COLO668 (cell line): Measurements from ENCODE around the gene KCTD19.
"Not testable (repeated sequence)": the region's sequence is repeated elsewhere in the genome, so short reads cannot be mapped to it uniquely, and the experiment has no call there.

Experiments used
- DNase-seq: peaks from one replicate; lab custom pipeline; 2025; ENCODE audit not compliant: unreplicated experiment; lab: John Stamatoyannopoulos, UW

The KCTD19 gene

DNA sequence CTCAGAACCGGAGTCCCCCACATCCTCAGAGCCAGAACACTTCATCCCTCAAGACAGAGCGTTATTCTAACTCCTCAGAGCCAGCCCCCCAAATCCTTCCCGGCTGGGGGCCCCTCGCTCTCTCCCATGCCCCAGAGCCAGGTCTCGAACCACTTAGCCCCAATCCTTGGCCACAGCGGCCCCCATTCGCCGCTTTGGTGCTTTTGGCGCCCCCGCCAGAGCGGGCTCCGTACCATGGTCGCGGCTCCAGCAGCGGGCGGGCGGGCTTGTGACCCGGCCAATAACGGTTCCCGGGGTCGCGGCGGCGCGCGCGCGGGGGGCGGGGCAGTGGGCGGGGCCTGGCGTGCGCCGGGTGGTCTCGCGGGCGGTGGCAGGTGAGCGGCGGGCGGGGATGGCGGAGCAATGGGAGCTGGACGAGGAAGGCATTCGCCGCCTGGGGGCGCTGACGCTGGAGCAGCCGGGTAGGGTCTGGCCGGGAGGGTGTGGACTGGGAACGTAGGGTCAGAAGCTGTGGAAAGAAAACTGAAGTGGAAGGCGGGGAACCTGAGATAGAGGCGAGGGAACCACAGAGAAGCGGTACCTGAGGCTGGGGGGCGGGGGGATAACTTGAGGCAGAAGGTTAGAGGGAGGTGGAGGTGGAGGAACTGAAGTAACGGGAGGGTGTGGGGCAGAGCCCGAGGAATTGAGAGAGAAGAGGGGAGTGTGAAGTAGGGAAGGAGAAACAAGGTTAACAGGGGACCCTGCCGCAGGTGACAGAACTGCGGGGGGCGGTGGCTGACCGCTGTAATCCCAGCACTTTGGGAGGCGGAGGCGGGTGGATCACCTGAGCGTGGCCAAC is at the start of gene KCTD19, which contains the start of gene LRRC36:
KCTD19 (minus strand) TSS at position 270 of the 838 bp plus-strand sequence; CDS start at position 236, 34 bp downstream.
LRRC36 (plus strand) TSS at position 344 of the 838 bp plus-strand sequence; CDS start at position 392, 48 bp downstream.
- DNase-seq = peak; percentile 37

DNA sequence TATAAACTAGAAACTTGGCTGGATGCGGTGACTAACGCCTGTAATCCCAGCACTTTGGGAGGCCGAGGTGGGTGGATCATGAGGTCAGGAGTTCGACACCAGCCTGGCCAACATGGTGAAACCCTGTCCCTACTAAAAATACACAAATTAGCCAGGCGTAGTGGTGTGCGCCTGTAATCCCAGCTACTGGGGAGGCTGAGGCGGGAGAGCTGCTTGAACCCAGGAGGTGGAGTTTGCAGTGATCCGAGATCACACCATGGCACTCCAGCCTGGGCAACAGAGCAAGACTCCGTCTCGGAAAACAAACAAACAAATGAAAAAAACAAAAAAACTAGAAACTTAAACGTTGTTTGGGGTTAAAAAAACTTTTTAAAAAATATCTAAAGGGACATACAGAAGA is 49.5 kb upstream of the KCTD19 start:
- not testable (repeated sequence) for DNase-seq

DNA sequence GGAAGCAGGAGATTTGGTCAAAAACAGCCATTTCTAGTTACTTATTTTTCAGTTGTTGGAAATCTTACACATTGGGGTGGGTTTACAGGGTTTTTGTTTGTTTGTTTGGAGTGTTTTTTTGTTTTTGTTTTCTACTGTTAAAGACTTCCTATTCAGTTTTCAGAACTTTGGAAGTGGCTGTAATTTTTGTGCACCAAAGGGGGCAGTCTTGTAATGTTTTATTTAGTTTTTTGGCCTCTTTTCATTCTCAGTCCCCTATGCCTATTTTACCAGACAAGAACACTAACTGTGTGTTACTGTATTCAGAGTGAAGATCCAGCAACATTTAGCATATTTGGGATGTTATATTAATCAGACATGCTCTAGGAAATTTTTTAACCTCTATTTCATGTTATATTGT is 46.1 kb upstream of the KCTD19 start:
- DNase-seq = no peak

DNA sequence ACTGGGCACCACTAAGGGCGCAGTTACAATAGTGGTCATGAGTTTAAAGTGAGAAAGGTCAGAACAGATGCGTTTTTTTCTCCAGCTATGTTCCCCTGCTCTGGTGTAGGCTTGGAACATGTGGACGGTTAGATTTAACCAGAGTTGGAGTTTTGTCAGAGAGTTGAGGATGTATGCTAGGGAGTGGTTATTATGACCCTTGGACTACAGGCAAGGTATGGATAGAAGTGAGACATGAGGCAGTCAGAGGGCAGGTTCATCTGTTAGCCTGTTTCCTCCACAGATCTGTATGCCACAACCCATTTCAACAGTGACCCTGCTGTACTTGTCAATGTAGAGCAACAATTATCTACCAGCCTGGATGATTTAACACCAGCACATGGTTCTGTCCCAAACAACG is 44.1 kb upstream of the KCTD19 start:
- no peak for DNase-seq

DNA sequence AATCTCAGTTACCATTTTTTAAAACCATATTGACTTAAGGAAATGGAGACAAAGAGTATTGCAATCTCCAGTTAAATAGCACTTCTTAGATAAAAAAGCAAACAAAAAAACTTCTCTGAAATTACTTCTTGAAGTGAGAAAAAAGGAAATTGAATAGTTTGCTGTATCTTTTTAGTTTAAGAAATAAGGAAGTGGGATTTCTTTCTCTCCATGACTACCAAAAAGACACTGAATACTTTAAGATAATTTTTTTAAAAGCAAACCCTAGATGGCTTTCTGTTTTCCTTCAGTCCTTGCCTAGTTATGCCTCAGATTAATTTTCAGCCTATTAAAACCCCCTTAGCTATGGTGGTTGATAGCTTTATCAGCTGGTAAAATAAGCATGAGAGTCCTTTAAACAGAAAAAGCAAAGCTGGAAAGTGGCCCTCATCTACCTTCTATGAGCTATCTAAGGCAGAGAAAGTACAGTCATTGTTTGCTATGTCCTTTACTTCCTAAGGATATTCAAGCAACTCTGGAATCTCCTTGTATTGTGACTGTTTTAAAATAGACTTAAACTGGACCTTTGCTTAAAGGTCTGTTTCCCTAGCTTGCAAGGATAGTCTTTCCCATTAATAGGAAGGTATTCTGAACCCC is 38.2 kb upstream of the KCTD19 start:
- DNase-seq = no peak

DNA sequence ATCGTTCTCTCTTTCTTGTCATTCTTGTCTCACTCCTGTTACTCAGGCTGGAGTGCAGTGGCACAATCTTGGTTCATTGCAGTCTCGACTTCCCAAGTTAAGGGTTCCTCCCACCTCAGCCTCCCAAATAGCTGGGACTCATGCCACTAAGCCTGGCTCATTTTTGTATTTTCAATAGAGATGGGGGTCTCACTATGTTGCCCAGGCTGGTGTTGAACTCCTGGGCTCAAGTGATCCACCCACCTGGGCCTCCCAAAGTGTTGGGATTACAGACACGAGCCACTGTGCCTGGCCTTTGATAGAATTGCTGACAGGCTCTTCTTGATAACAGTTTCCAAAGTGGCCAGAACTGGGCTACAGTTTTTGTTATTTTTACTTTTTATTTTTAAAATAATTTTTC is 34.5 kb upstream of the KCTD19 start:
- DNase-seq = no peak

DNA sequence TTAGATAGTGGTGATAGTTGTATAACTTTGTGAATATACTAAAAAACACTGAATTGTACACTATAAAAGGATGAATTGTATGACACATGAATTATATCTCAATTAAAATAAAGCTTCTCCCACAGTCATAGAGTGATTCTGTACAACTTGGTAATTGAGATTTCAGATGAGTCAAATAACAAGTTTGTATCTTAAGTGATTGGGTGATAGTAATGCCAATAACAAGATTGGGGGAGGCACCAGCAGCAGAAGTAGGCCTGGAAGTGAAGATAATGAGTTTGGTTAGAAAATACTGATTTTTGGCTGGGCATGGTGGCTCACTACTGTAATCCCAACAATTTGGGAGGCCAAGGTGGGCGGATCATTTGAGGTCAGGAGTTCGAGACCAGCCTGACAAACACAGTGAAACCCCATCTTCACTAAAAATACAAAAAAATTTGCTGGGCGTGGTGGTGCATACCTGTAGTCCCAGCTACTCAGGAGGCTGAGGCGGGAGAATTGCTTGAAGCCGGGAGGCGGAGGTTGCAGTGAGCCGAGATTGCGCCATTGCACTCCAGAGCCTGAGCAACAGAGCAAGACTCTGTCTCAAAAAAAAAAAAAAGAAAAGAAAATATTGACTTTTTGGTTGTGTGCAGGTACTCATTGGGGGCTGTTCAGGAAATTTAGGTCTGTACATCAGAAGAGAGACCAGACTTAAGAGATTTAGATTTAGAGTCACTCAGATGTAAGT is 33.2 kb upstream of the KCTD19 start:
- DNase-seq = not testable (repeated sequence)

DNA sequence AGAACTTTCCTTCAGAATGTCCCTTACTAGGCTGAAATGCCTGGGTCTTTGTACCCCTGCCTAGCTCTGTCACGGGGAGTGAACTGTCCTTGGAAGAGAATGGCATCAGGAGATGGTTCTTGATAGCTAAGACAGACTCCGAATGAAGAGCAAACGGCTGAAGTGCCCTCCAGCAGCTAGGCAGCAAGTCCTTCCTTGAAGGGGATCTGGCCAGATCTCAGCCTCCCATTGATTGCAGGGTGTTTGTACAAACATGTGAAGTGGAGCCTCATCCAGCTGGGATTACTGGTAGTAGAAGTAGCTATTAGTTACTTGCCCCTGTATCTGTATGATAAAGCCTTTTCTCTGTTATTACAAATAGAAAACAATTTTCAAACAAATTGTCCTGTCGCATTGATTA is 31.0 kb upstream of the KCTD19 start:
- peak; percentile 14 for DNase-seq

DNA sequence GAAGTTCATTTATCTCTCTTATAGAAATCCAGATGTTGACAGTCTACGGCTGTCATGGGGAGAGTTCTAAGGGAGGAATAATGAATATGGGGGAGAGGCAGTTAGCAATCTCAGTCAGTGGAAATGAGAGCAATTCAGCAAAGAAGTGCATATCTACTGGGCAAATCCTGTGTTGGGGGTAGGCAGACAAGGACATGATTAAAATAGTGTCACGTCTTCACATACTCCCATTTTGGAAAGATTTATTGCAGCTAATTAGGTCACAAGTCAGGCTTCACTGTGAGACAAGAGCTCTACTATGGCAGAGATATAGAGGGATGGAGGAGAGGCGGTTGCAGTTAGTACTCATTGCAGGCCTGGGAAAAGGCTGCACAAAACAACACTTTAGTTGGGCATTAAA is 29.9 kb upstream of the KCTD19 start:
- no peak for DNase-seq

DNA sequence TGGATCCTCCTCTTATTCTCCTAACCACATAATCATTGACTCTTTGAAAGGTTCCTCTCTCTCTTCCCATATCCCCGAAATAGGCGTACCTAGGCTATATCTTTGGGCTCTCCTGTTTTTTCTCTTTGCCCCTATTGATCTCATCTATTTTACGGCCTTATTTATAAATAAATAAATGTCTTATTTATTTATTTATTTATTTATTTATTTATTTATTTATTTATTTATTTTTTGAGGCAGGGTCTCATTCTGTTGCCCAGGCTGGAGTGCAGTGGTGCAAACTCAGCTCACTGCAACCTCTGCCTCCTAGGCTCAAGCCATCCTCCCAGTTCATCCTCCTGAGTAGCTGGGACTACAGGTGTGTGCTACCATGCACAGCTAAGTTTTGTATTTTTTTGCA is 25.9 kb upstream of the KCTD19 start:
- DNase-seq = not testable (repeated sequence)

DNA sequence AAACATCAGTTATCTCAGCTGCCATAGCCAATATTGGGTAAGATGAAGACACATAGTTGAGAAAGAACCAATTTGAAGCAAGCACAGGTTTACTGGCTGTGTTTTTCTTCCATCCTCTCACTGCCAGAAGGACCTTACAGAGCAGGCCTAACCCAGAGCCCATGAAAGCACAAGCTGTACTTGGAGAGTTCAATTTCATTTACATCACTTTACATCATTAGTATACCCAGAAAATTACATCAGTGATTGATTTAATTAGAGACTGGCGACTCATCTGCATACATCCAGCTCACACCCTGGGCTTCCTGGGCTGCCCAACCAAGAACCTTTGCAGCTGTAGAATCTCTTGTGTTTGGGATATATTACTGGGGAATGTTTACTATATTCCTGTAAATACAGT is 23.8 kb upstream of the KCTD19 start:
- DNase-seq = no peak

DNA sequence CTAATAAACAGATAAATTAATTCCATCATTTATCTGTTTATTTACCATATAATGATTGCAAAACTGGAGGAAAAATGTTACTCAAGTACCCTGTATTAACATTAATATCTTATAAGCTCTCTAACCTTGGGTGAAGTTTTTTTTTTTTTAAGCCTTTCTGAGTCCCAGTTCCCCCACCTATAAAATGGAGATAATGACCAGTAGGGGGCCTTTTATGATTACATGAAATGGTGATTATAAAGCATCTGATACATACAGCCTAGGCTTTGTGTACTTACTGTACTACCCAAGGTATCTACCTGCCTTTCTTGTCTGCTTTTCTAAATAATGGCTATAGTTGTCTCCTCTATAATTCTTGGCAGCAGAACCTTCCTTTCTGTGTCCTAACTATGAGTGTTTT is 22.6 kb upstream of the KCTD19 start:
- DNase-seq = no peak

DNA sequence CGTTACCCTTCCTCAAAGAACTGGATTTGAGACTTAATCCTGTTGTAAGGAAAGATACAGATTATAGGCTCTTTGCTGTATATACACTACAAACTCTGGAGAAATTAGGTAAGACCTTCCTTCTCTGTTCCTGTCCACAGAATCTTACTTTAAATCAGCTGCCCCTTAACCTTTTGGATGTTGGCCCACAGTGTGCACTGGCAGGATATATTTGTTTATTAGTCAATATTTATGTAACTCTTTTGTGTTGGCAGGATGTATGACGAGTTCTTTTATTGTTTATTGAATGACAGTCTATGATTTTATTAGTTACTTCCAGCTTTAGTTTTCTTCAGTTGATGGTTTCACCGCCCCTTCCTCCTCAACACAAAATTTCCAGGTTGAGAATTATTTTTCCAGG is 19.8 kb upstream of the KCTD19 start:
- no peak for DNase-seq

DNA sequence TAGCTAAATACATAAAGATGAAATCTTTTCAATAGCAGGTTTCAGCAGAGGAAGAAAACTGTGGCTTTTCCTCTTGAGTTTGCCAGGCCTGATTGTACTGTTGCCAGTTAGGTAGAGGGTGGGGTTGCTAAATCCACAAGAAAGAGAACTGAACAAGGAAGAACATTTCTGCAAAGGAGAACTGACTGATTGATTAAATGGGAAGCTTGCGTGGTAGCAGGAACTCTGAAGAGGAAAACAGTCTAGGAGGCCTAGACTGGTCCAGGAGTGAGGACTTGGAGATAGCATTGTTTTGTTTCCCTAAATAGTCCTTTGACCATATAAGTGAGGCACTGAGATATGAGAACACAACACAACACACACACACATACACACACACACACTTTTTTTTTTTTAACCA is 18.9 kb upstream of the KCTD19 start:
- no peak for DNase-seq

DNA sequence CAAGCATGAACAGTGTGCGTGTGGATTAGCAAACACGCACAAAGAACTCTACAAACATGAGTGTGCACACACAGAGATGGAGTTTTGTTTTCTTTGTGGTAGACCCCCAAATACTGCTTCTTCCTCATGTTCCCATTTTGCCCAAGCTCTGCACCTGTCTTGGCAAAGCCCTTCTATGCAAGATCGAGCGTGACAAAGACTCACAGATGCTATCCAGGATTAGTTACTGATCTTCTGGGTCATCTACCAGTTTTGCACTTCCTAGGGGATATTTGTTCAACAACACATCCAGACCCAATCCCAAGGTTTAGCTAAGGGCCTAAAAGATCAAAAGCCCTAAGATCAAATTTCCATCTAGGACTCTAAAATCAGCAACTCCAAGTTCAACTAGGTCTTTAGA is 16.1 kb upstream of the KCTD19 start:
- no peak for DNase-seq

DNA sequence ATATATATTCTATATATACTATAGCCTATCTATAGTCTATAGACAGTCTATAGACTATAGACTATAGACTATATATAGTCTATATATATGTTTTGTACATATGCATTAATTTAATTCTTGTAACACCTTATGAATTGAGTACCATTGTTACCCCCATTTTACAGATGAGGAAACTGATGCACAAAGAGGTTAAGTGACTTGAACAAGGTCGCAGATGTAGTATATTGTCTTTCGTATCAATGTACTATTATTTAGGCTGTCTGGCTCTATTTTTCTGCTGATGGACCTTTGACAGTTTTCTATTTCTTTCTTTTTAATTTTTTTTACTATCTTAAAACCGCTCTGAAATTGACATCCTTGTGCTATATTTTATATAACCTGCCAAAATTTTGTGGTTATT is 14.7 kb upstream of the KCTD19 start:
- no peak for DNase-seq

DNA sequence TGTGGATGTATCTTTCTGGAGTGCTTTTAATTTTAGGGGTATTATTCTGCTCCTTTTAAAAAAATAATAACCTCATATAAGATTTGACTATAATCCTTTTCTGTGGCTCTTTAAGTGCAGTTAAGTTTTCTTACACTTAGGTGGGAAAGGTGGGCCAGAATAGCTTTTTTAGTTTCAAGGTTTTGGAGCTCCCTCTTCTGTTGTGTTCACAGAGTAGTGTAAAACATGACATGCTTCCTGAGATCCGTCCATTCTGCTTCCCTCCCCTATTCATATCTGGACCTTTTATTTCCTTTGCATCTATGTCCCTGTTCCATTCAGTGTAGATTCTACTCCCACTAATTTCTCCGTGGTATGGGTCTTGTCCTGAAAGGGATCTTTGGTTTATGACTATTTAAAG is 12.9 kb upstream of the KCTD19 start:
- no peak for DNase-seq

DNA sequence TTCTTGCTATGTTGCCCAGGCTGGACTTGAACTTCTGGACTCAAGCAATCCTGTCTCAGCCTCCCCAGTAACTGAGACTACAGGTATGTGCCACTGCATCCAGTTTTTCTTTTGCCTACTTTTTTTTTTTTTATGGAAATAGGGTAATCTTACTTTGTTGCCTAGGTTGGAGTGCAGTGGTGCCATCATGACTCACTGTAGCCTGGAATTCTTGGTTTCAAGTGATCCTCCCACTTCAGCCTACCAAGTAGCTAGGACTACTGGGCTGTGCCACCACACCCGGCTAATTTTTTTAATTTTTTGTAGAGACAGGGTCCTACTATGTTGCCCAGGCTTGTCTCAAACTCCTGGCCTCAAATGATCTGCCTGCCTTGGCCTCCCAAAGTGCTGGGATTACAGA is 10.1 kb upstream of the KCTD19 start:
- no peak for DNase-seq

DNA sequence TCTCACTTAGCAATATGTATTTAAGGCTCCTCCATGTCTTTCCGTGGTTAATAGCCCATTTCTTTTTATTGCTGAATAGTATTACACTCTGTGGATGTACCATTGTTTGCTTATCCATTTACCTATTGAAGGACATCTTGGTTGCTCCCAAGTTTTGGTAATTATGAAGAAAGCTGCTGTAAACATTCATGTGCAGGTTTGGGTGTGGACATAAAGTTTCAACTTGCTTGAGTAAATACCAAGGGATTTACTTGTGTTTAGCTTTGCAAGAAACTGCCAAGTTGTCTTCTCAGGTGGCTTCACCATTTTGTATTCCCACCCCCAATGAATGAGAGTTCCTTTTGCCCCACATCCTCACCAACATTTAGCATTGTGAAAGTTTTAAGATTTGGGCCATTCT is 9.6 kb upstream of the KCTD19 start:
- DNase-seq = no peak

DNA sequence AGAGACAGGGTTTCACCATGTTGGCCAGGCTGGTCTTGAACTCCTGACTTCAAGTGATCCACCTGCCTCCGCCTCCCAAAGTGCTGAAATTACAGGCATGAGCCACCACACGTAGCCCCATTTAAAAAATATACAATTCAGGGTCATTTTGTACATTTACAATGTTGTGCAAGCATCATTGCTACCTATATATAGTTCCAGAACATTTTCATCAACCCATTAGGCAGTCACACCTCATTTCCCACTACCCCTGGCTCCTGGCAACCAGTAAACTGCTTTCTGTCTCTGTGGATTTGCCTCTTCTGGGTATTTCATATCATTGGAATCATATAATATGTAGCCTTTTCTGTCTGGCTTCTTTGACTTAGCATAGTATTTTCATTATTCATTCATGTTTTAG is 6.8 kb upstream of the KCTD19 start:
- no peak for DNase-seq

DNA sequence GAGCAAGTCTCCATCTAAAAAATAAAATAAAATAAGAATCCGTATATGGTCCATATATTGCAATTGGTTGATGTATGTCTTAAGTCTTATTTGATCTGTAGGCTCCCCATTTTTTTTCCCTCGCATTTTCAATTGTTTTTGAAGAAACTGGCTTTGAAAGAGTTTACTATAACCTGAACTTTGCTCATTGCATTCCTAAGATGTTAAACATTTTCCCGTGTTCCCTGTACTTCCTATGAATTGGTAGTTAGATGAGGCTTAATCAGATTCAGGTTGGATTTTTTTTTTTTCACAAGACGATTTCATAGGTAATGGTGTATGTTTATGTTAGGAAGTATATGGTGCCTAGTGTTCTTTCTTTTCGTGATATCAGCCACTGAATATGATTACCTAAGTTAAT is 3.4 kb upstream of the KCTD19 start:
- DNase-seq = no peak

DNA sequence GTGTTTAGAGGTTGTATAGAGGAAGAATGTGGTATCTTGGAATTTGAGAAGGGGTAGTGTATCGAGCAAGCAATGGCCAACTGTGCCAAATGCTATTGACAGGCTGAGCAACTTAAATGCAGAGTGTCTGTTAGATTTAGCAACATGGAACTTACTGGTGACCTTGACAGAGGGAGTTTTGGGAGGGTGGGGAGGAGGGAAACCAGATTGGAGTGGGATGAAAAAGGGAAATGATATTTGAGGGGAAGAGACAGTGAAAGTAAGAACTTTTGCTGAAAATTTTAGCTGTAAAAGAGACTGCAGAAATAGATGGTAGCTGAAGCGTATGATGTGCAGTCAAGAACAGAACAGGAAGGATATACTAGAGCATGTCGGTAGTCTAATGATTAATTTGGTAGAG is 1.2 kb upstream of the KCTD19 start:
- no peak for DNase-seq
